ENCODE results near the gene LAMB3. TPM values are rescaled to one million over a fixed set of nuclear protein-coding genes. Genes with fewer than 3 reads are reported as not detected.

The LAMB3 gene
- polyA plus RNA-seq, 1 of the 3 experiments (the other 2 are of a cell fraction), result 18.0 TPM

DNA sequence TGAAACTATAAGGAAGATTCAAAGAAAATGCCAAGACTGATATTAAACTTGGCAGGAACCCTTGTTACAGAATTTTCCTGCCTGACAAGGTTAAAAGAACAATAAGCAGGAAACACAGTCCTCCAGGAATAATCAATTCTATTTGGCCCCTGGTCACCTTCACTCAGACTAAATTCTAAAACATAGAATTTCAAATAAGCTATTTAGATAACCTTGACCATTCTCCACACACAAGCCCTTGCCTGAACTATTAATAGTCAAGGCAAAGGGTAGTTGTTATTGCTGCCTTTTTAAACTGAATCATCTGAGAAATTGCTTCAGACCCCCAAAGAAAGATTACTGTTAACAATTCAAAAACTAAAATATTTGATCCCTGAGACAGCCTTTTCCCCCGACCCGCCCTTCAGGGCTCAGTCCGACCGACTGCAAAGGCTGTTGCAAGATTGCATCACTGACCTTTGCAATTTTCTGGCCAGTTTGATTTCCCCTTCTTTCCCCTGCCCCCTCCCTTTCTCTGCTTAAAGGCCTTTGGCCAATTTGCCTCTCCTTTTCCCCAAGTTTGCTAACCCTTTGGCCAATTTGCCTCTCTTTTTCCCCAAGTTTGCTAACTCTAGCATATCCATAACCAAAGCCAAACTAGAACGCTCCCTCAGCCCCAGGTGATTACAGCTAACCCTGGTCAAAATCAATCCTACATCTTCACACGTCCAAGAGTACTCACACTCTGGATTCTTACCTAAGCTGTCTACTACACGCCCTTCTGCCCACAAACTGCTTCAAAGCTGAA lies 21.6 kb upstream of the LAMB3 start:
- Histone ChIP-seq H3F3A (replicated peaks; ENCODE audit: insufficient read depth) (no peaks in the 10 kb centered on the region), H3K4me1 (ENCODE audit: control insufficient read depth in 1 of 2, insufficient read depth in 2 of 2, low read depth in 1 of 2, low read length in 1 of 2) (peaks cover 11 to 13% of the 10 kb centered on the region in 2 experiments; a peak in 3 of 4 replicates), H3K27ac (ENCODE audit: low read depth in 2 of 2, low read length in 1 of 2) (no peak overlapping the region), H3K79me2 (ENCODE audit: insufficient read depth) (no peaks in the 10 kb centered on the region), H3K9me3 (no peaks in the 10 kb centered on the region), H3K9me2 (no peaks in the 10 kb centered on the region), H4K20me1 (ENCODE audit: insufficient read depth) (no peaks in the 10 kb centered on the region), H3K9ac (no peak overlapping the region), H2AFZ (ENCODE audit: low read depth) (no peak overlapping the region; the same call in 1 of the 2 replicates), H3K4me2 (no peak overlapping the region; the same call in 1 of the 2 replicates), H3K27me3 (ENCODE audit: insufficient read depth) (no peaks in the 10 kb centered on the region), H3K36me3 (replicated peaks in 1 of 2; ENCODE audit: control insufficient read depth in 1 of 2, insufficient read depth in 2 of 2, low read length in 1 of 2) (no peaks in the 10 kb centered on the region), H3K4me3 (ENCODE audit: low read depth in 2 of 2, low read length in 1 of 2) (no peak overlapping the region)
- 91% methylated on average over 7 of the region's 7 CpGs for WGBS (ENCODE audit: low lambda C conversion rate)
- ChIA-PET POLR2A (no interaction called here), CTCF (interaction anchor here (0.9 to 5.9 kb wide), 5 partner anchors 9 to 97 kb away, joined by 3 to 34 read pairs (median 3); partner anchors contain the start of gene CAMK1G)
- no peak for DNase-seq
- no peak for TF ChIP-seq RAD21 (IDR thresholded peaks at IDR 0.05; ENCODE audit: low read length)
- no peak for TF ChIP-seq FOXJ3 (CRISPR knock-in tag; IDR thresholded peaks at IDR 0.05)
- no peak for TF ChIP-seq RFX5 (IDR thresholded peaks at IDR 0.05; ENCODE audit: low read length)
- TF ChIP-seq TEAD4 (IDR thresholded peaks at IDR 0.05; ENCODE audit: borderline replicate concordance, insufficient read depth), result no peak
- no peak for TF ChIP-seq FOXM1 (IDR thresholded peaks at IDR 0.05; ENCODE audit: low read depth)
- no peak for TF ChIP-seq MEF2A (IDR thresholded peaks at IDR 0.05; ENCODE audit: borderline replicate concordance, low read depth)
- TF ChIP-seq, protein P1, sequence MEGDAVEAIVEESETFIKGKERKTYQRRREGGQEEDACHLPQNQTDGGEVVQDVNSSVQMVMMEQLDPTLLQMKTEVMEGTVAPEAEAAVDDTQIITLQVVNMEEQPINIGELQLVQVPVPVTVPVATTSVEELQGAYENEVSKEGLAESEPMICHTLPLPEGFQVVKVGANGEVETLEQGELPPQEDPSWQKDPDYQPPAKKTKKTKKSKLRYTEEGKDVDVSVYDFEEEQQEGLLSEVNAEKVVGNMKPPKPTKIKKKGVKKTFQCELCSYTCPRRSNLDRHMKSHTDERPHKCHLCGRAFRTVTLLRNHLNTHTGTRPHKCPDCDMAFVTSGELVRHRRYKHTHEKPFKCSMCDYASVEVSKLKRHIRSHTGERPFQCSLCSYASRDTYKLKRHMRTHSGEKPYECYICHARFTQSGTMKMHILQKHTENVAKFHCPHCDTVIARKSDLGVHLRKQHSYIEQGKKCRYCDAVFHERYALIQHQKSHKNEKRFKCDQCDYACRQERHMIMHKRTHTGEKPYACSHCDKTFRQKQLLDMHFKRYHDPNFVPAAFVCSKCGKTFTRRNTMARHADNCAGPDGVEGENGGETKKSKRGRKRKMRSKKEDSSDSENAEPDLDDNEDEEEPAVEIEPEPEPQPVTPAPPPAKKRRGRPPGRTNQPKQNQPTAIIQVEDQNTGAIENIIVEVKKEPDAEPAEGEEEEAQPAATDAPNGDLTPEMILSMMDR (IDR thresholded peaks at IDR 0.05), result no peak
- no peak for TF ChIP-seq USF2 (IDR thresholded peaks at IDR 0.05; ENCODE audit: borderline replicate concordance, low read depth, low read length)
- TF ChIP-seq CHD2 (IDR thresholded peaks at IDR 0.05; ENCODE audit: low read length, partially characterized antibody), result no peak
- TF ChIP-seq FOSL2 (IDR thresholded peaks at IDR 0.05; ENCODE audit: borderline replicate concordance, low read depth), result no peak
- no peak for TF ChIP-seq NFIC (IDR thresholded peaks at IDR 0.05; ENCODE audit: borderline replicate concordance)
- TF ChIP-seq MAX (IDR thresholded peaks at IDR 0.05; ENCODE audit: low read depth), result no peak
- TF ChIP-seq RXRA (IDR thresholded peaks at IDR 0.05; ENCODE audit: borderline replicate concordance, low read depth), result no peak
- TF ChIP-seq ELF1 (IDR thresholded peaks at IDR 0.05), result no peak
- TF ChIP-seq POLR2AphosphoS5 (IDR thresholded peaks at IDR 0.05; ENCODE audit: low read depth, low read length), result no peak
- TF ChIP-seq EP300 (IDR thresholded peaks at IDR 0.05; ENCODE audit: borderline replicate concordance in 1 of 2, low read depth in 1 of 2, low read length in 1 of 2), result no peak
- no peak for TF ChIP-seq GABPA (IDR thresholded peaks at IDR 0.05; ENCODE audit: low read depth)
- TF ChIP-seq, protein P2, sequence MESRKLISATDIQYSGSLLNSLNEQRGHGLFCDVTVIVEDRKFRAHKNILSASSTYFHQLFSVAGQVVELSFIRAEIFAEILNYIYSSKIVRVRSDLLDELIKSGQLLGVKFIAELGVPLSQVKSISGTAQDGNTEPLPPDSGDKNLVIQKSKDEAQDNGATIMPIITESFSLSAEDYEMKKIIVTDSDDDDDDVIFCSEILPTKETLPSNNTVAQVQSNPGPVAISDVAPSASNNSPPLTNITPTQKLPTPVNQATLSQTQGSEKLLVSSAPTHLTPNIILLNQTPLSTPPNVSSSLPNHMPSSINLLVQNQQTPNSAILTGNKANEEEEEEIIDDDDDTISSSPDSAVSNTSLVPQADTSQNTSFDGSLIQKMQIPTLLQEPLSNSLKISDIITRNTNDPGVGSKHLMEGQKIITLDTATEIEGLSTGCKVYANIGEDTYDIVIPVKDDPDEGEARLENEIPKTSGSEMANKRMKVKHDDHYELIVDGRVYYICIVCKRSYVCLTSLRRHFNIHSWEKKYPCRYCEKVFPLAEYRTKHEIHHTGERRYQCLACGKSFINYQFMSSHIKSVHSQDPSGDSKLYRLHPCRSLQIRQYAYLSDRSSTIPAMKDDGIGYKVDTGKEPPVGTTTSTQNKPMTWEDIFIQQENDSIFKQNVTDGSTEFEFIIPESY (IDR thresholded peaks at IDR 0.05; ENCODE audit: borderline replicate concordance, low read depth), result no peak
- no peak for TF ChIP-seq SIN3A (IDR thresholded peaks at IDR 0.05; ENCODE audit: borderline replicate concordance, low read depth, low read length)
- no peak for TF ChIP-seq TCF12 (IDR thresholded peaks at IDR 0.05)
